Astrocyte (in vitro differentiated cells and primary cell): ENCODE data around the gene C4orf54. TPM values are rescaled to one million over a fixed set of nuclear protein-coding genes. Genes with fewer than 3 reads are reported as not detected.

Source experiments
- DNase-seq: peaks from one replicate; pipeline ENCODE4 v3.0.0-alpha.2; 2010; ENCODE audit warnings: low read depth
- FAIRE-seq: peaks from 2 replicates; lab custom pipeline; 2011; peaks lifted over from hg19 to GRCh38; lab: Jason Lieb, UNC
- H2AFZ ChIP-seq: 2 replicates; pipeline ENCODE4 v1.6.0; 2012; ENCODE audit warnings: low read depth, low read length, inconsistent platforms
- H3K27ac ChIP-seq: 2 replicates; pipeline ENCODE4 v1.5.1; 2011; ENCODE audit warnings: low read depth, low read length, inconsistent platforms
- H3K27me3 ChIP-seq: 2 replicates; pipeline ENCODE4 v1.6.0; 2011; ENCODE audit warnings: low read length, inconsistent platforms; ENCODE audit not compliant: insufficient read depth
- H3K36me3 ChIP-seq: 2 replicates; pipeline ENCODE4 v1.5.1; 2011; ENCODE audit warnings: low read length, inconsistent platforms; ENCODE audit not compliant: insufficient read depth
- H3K4me1 ChIP-seq: 2 replicates; pipeline ENCODE4 v1.5.1; 2011; ENCODE audit warnings: low read length, inconsistent platforms; ENCODE audit not compliant: insufficient read depth
- H3K4me2 ChIP-seq: 2 replicates; pipeline ENCODE4 v1.6.0; 2012; ENCODE audit warnings: low read length, inconsistent platforms
- H3K4me3 ChIP-seq: 2 replicates; pipeline ENCODE4 v1.5.1; 2011; ENCODE audit warnings: low read depth, mild to moderate bottlenecking, low read length, inconsistent platforms; ENCODE audit not compliant: insufficient read depth
- H3K79me2 ChIP-seq: 2 replicates; pipeline ENCODE4 v1.6.0; 2012; ENCODE audit warnings: mild to moderate bottlenecking, low read length, inconsistent platforms; ENCODE audit not compliant: insufficient read depth
- H3K9ac ChIP-seq: 2 replicates; pipeline ENCODE4 v1.6.0; 2012; ENCODE audit warnings: mild to moderate bottlenecking, low read length, inconsistent platforms
- H3K9me3 ChIP-seq: 2 replicates; pipeline ENCODE4 v1.5.1; 2012; ENCODE audit warnings: low read depth, mild to moderate bottlenecking, low read length, inconsistent platforms; ENCODE audit not compliant: insufficient read depth
- H4K20me1 ChIP-seq: 2 replicates; pipeline ENCODE4 v1.6.0; 2012; ENCODE audit warnings: low read length, inconsistent platforms; ENCODE audit not compliant: insufficient read depth
- H3K27ac Mint-ChIP-seq: one replicate; pipeline ENCODE4 v1.8.0; 2021; ENCODE audit warnings: mild to moderate bottlenecking, mixed read lengths; ENCODE audit not compliant: unreplicated experiment
- H3K27me3 Mint-ChIP-seq: one replicate; pipeline ENCODE4 v1.8.0; 2021; ENCODE audit warnings: low read depth, mixed read lengths; ENCODE audit not compliant: unreplicated experiment
- H3K36me3 Mint-ChIP-seq: one replicate; pipeline ENCODE4 v1.8.0; 2021; ENCODE audit warnings: low read depth, mixed read lengths; ENCODE audit not compliant: unreplicated experiment
- H3K4me1 Mint-ChIP-seq: one replicate; pipeline ENCODE4 v1.8.0; 2021; ENCODE audit warnings: low read depth, mixed read lengths; ENCODE audit not compliant: unreplicated experiment
- H3K4me3 Mint-ChIP-seq: one replicate; pipeline ENCODE4 v1.8.0; 2021; ENCODE audit warnings: mild to moderate bottlenecking, moderate library complexity, mixed read lengths; ENCODE audit not compliant: unreplicated experiment
- H3K9me3 Mint-ChIP-seq: one replicate; pipeline ENCODE4 v1.8.0; 2021; ENCODE audit warnings: mild to moderate bottlenecking, mixed read lengths; ENCODE audit not compliant: unreplicated experiment
- CTCF ChIP-seq: IDR thresholded peaks from 2 replicates; pipeline ENCODE4 v1.5.1; 2011; ENCODE audit warnings: low read depth, mild to moderate bottlenecking, inconsistent platforms, low read length, moderate library complexity; ENCODE audit not compliant: insufficient read depth
- EZH2 ChIP-seq: IDR thresholded peaks from 2 replicates; pipeline ENCODE4 v1.6.1; 2012; ENCODE audit warnings: mild to moderate bottlenecking, low read length, inconsistent platforms; ENCODE audit not compliant: insufficient read depth
- total RNA-seq: library from RNA; stranded (reverse); gene quantifications from 2 replicates; pipeline ENCODE4 v1.2.1, GENCODE V29; 2021

Gene C4orf54
- total RNA-seq, 1 donor from 2014 or later, result not detected

- no peaks in the 10 kb centered on the region for H3K4me1 Mint-ChIP-seq
- H3K36me3 ChIP-seq, result no peaks in the 10 kb centered on the region
- no peaks in the 10 kb centered on the region for H3K27me3 Mint-ChIP-seq
- H3K4me3 ChIP-seq, result no peak overlapping the region
- no peaks in the 10 kb centered on the region for H3K79me2 ChIP-seq
- no peaks in the 10 kb centered on the region for H4K20me1 ChIP-seq
- no peak for FAIRE-seq
- no peaks in the 10 kb centered on the region for H3K4me1 ChIP-seq
- no peaks in the 10 kb centered on the region for H3K9me3 ChIP-seq
- no peaks in the 10 kb centered on the region for H3K27me3 ChIP-seq
- H3K9me3 Mint-ChIP-seq, result peaks cover 1% of the 10 kb centered on the region
- no peak overlapping the region for H3K4me3 Mint-ChIP-seq
- no peak for DNase-seq
- H3K27ac ChIP-seq, result no peak overlapping the region
- H3K4me2 ChIP-seq, result no peak overlapping the region
- no peak for TF ChIP-seq CTCF
- H2AFZ ChIP-seq, result no peak overlapping the region
- no peak overlapping the region for H3K9ac ChIP-seq
- no peaks in the 10 kb centered on the region for H3K36me3 Mint-ChIP-seq
- H3K27ac Mint-ChIP-seq, result no peak overlapping the region
Observed at GRCh38 chr4:99628040-99628439, 29.6 kb downstream of the C4orf54 start.

GRCh38 chr4:99625369-99625768 lies 32.3 kb downstream of the C4orf54 start:
- H3K27me3 ChIP-seq, result no peaks in the 10 kb centered on the region
- no peaks in the 10 kb centered on the region for H4K20me1 ChIP-seq
- no peak overlapping the region for H3K9ac ChIP-seq
- FAIRE-seq (no peak), DNase-seq (no peak)
- H3K4me3 Mint-ChIP-seq, result no peak overlapping the region
- no peaks in the 10 kb centered on the region for H3K36me3 Mint-ChIP-seq
- H3K4me1 Mint-ChIP-seq, result no peaks in the 10 kb centered on the region
- H3K27ac ChIP-seq, result no peak overlapping the region
- H3K27ac Mint-ChIP-seq, result no peak overlapping the region
- H3K27me3 Mint-ChIP-seq, result no peaks in the 10 kb centered on the region
- no peaks in the 10 kb centered on the region for H3K9me3 ChIP-seq
- H3K36me3 ChIP-seq, result no peaks in the 10 kb centered on the region
- TF ChIP-seq CTCF (no peak), EZH2 (no peak)
- H2AFZ ChIP-seq, result no peak overlapping the region
- H3K79me2 ChIP-seq, result no peaks in the 10 kb centered on the region
- H3K4me3 ChIP-seq, result no peak overlapping the region
- peaks cover 1% of the 10 kb centered on the region for H3K9me3 Mint-ChIP-seq
- H3K4me1 ChIP-seq, result no peaks in the 10 kb centered on the region
- no peak overlapping the region for H3K4me2 ChIP-seq

GRCh38 chr4:99624141-99624719 lies 33.4 kb downstream of the C4orf54 start:
- no peaks in the 10 kb centered on the region for H3K79me2 ChIP-seq
- no peak overlapping the region for H3K4me3 Mint-ChIP-seq
- H3K27ac Mint-ChIP-seq, result no peak overlapping the region
- no peaks in the 10 kb centered on the region for H3K27me3 Mint-ChIP-seq
- no peaks in the 10 kb centered on the region for H3K4me1 ChIP-seq
- no peaks in the 10 kb centered on the region for H3K36me3 ChIP-seq
- H4K20me1 ChIP-seq, result no peaks in the 10 kb centered on the region
- H3K9ac ChIP-seq, result no peak overlapping the region
- no peaks in the 10 kb centered on the region for H3K4me1 Mint-ChIP-seq
- H3K9me3 Mint-ChIP-seq, result peaks cover 1% of the 10 kb centered on the region
- FAIRE-seq, result no peak
- no peak overlapping the region for H3K4me2 ChIP-seq
- H2AFZ ChIP-seq, result no peak overlapping the region
- H3K27ac ChIP-seq, result no peak overlapping the region
- DNase-seq, result no peak
- H3K4me3 ChIP-seq, result no peak overlapping the region
- TF ChIP-seq EZH2 (no peak), CTCF (no peak)
- no peaks in the 10 kb centered on the region for H3K27me3 ChIP-seq
- H3K36me3 Mint-ChIP-seq, result no peaks in the 10 kb centered on the region
- H3K9me3 ChIP-seq, result no peaks in the 10 kb centered on the region
